Calu3 (cell line): ENCODE results near the gene PCDH9. TPM values are rescaled to one million over a fixed set of nuclear protein-coding genes. Genes with fewer than 3 reads are reported as not detected.

ENCODE experiments used
- BruUV-seq: library from RNA; stranded (reverse); fragments of 400-500 nt; replicated peaks from 2 replicates; lab custom pipeline; 2021; lab: Mats Ljungman, UMichigan
- CTCF ChIA-PET: fragments of 300-600 bp; sonication (Branson Sonifier 250); formaldehyde crosslinking; loops from one replicate; lab custom pipeline; 2022; ENCODE audit warnings: antibody characterized with exemption; lab: Charles Lee
- DNase-seq: peaks from one replicate; pipeline ENCODE4 v3.0.0; 2022
- H3K27ac Mint-ChIP-seq: one replicate; pipeline ENCODE4 v1.8.0; 2022; ENCODE audit warnings: mixed read lengths; ENCODE audit not compliant: unreplicated experiment
- H3K27me3 Mint-ChIP-seq: one replicate; pipeline ENCODE4 v1.8.0; 2022; ENCODE audit warnings: mixed read lengths; ENCODE audit not compliant: unreplicated experiment
- H3K36me3 Mint-ChIP-seq: one replicate; pipeline ENCODE4 v1.8.0; 2022; ENCODE audit warnings: mild to moderate bottlenecking, moderate library complexity, mixed read lengths; ENCODE audit not compliant: insufficient read depth, unreplicated experiment
- H3K4me1 Mint-ChIP-seq: one replicate; pipeline ENCODE4 v1.8.0; 2022; ENCODE audit warnings: mild to moderate bottlenecking, low read depth, mixed read lengths; ENCODE audit not compliant: unreplicated experiment
- H3K4me3 Mint-ChIP-seq: one replicate; pipeline ENCODE4 v1.8.0; 2022; ENCODE audit warnings: mild to moderate bottlenecking, low read depth, moderate library complexity, mixed read lengths; ENCODE audit not compliant: unreplicated experiment
- H3K9me3 Mint-ChIP-seq: one replicate; pipeline ENCODE4 v1.8.0; 2022; ENCODE audit warnings: low read depth, mixed read lengths; ENCODE audit not compliant: unreplicated experiment
- CTCF ChIP-seq: fragments of 200-600 bp; IDR thresholded peaks from one replicate; pipeline ENCODE4 v1.8.0; 2022; ENCODE audit warnings: antibody characterized with exemption; ENCODE audit not compliant: unreplicated experiment
- intact Hi-C: fragments of 100-400 bp; cut with micrococcal nuclease; formaldehyde crosslinking; loops from one replicate; pipeline ENCODE4 v1.10.0; 2022; ENCODE audit not compliant: unreplicated experiment
- total RNA-seq: library from RNA; stranded (reverse); gene quantifications from 2 replicates; pipeline ENCODE4 v1.2.3, GENCODE V29; 2022

PCDH9 gene
- total RNA-seq, 1 experiment from 2014 or later, result 1.3 TPM

GRCh38 chr13:66367356-66367755, 862.8 kb downstream of the PCDH9 start:
- Mint-ChIP-seq H3K36me3 (no peaks in the 10 kb centered on the region), H3K4me3 (no peak overlapping the region), H3K9me3 (peaks cover 2% of the 10 kb centered on the region), H3K27me3 (no peaks in the 10 kb centered on the region), H3K27ac (no peak overlapping the region), H3K4me1 (no peaks in the 10 kb centered on the region)
- intact Hi-C loops, result no loop called here
- CTCF ChIA-PET, result no interaction called here
- DNase-seq, result no peak
- no TSS peak for BruUV-seq
- TF ChIP-seq CTCF, result no peak

- no peak overlapping the region for H3K4me3 Mint-ChIP-seq
- H3K27ac Mint-ChIP-seq, result no peak overlapping the region
- intact Hi-C loops, result no loop called here
- no peak for TF ChIP-seq CTCF
- no peak for DNase-seq
- CTCF ChIA-PET, result no interaction called here
- peaks cover 2% of the 10 kb centered on the region for H3K9me3 Mint-ChIP-seq
- no peaks in the 10 kb centered on the region for H3K36me3 Mint-ChIP-seq
- no peaks in the 10 kb centered on the region for H3K4me1 Mint-ChIP-seq
- BruUV-seq, result no TSS peak
- no peaks in the 10 kb centered on the region for H3K27me3 Mint-ChIP-seq
These were observed 865.0 kb downstream of the PCDH9 start for GRCh38 chr13:66365101-66365500.

- intact Hi-C loops, result no loop called here
- no peak for TF ChIP-seq CTCF
These were observed 865.8 kb downstream of the PCDH9 start for GRCh38 chr13:66364346-66364745.

GRCh38 chr13:66362485-66362884, 867.7 kb downstream of the PCDH9 start:
- Mint-ChIP-seq H3K27me3 (no peaks in the 10 kb centered on the region), H3K27ac (no peak overlapping the region), H3K9me3 (peaks cover 2% of the 10 kb centered on the region), H3K4me3 (no peak overlapping the region), H3K36me3 (no peaks in the 10 kb centered on the region), H3K4me1 (no peaks in the 10 kb centered on the region)
- DNase-seq, result no peak
- no peak for TF ChIP-seq CTCF
- no TSS peak for BruUV-seq
- intact Hi-C loops, result no loop called here
- CTCF ChIA-PET, result no interaction called here

More at GRCh38 chr13:66364346-66364745, 865.8 kb downstream of the PCDH9 start:
- DNase-seq, result no peak
- H3K36me3 Mint-ChIP-seq, result no peaks in the 10 kb centered on the region
- no peaks in the 10 kb centered on the region for H3K27me3 Mint-ChIP-seq
- no peaks in the 10 kb centered on the region for H3K4me1 Mint-ChIP-seq
- no peak overlapping the region for H3K27ac Mint-ChIP-seq
- BruUV-seq, result no TSS peak
- CTCF ChIA-PET, result no interaction called here
- peaks cover 2% of the 10 kb centered on the region for H3K9me3 Mint-ChIP-seq
- no peak overlapping the region for H3K4me3 Mint-ChIP-seq
